Measurements from ENCODE around the gene SYT17.

The SYT17 gene

GRCh38 chr16:19264123-19264673 is 96.2 kb downstream of the SYT17 start:
- TF ChIP-seq CTCF (IDR thresholded peaks at IDR 0.05; ENCODE audit: low read length, missing control alignments), result no peak
- DNase-seq (ENCODE audit: low read depth), result no peak
- H3K4me3 ChIP-seq (replicated peaks; ENCODE audit: low read depth, low read length), result no peak overlapping the region

GRCh38 chr16:19265380-19265930 is 97.4 kb downstream of the SYT17 start:
- TF ChIP-seq CTCF (IDR thresholded peaks at IDR 0.05; ENCODE audit: low read length, missing control alignments), result no peak
- no peak for DNase-seq (ENCODE audit: low read depth)
- H3K4me3 ChIP-seq (replicated peaks; ENCODE audit: low read depth, low read length), result no peak overlapping the region

GRCh38 chr16:19266774-19267173 is 98.7 kb downstream of the SYT17 start:
- no peak for DNase-seq (ENCODE audit: low read depth)
- no peak overlapping the region for H3K4me3 ChIP-seq (replicated peaks; ENCODE audit: low read depth, low read length)
- no peak for TF ChIP-seq CTCF (IDR thresholded peaks at IDR 0.05; ENCODE audit: low read length, missing control alignments)

GRCh38 chr16:19269098-19269497 is 101.1 kb downstream of the SYT17 start:
- no peak for TF ChIP-seq CTCF (IDR thresholded peaks at IDR 0.05; ENCODE audit: low read length, missing control alignments)
- no peak overlapping the region for H3K4me3 ChIP-seq (replicated peaks; ENCODE audit: low read depth, low read length)

GRCh38 chr16:19274165-19274797 is 106.2 kb downstream of the SYT17 start:
- no peak for TF ChIP-seq CTCF (IDR thresholded peaks at IDR 0.05; ENCODE audit: low read length, missing control alignments)
- DNase-seq (ENCODE audit: low read depth), result no peak

More at GRCh38 chr16:19269098-19269497, 101.1 kb downstream of the SYT17 start:
- no peak for DNase-seq (ENCODE audit: low read depth)

GRCh38 chr16:19278403-19278802 is 110.4 kb downstream of the SYT17 start:
- DNase-seq (ENCODE audit: low read depth), result no peak
- H3K4me3 ChIP-seq (replicated peaks; ENCODE audit: low read depth, low read length), result no peak overlapping the region
- no peak for TF ChIP-seq CTCF (IDR thresholded peaks at IDR 0.05; ENCODE audit: low read length, missing control alignments)

More at GRCh38 chr16:19274165-19274797, 106.2 kb downstream of the SYT17 start:
- H3K4me3 ChIP-seq (replicated peaks; ENCODE audit: low read depth, low read length), result no peak overlapping the region

Measured in fibroblast of pulmonary artery (primary cell).